ENCODE data around the gene TUBA3E. TPM values are rescaled to one million over a fixed set of nuclear protein-coding genes. Genes with fewer than 3 reads are reported as not detected.

Gene TUBA3E
- total and polyA plus RNA-seq, 2 of the 13 experiments (the other 11 are each of a cell fraction or from before 2014, with no cell fraction given), result not detected

DNA sequence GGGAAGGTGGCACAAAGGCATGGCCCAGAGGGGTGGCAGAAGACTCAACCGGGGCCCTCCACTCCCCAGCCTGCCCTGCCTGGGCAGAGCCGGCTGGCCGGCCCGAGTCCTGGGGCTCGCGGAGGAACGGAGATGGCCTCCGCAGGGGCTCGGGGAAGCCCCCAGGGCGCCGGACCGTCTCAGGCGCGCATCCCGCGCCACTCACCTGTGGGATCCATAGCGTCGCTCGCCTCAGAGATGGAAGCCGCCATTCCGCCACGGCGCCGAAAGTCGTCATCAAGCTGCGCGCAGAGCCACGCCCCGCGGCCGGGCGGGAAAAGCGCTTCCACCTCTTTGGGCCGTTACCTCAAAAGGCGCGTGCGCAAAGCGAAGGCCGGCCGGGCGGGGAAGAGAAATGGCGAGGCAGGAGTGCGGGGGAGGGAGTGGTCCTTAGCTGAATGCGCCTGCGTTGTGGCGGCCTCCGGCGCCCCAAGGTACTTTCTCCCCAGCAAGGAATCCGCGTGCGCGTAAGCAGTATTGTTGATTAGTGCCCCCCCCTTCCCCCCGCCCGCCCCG lies 16.8 kb downstream of the TUBA3E start, which contains the start of gene SMPD4 (continued):
- TF ChIP-seq ZNF274 (CRISPR knock-in tag; IDR thresholded peaks at IDR 0.05) (peak; percentile 48; the same call in 1 of the 2 replicates), ZFAT (CRISPR knock-in tag; conservative IDR thresholded peaks at IDR 0.05) (no peak), ADNP (CRISPR knock-in tag; IDR thresholded peaks at IDR 0.05) (no peak), SMAD9 (CRISPR knock-in tag; IDR thresholded peaks at IDR 0.05) (no peak), TFDP1 (CRISPR knock-in tag; IDR thresholded peaks at IDR 0.05; ENCODE audit: borderline replicate concordance) (peak; percentile 99), ZNF331 (CRISPR knock-in tag; IDR thresholded peaks at IDR 0.05) (peak; percentile 68), ZNF674 (CRISPR knock-in tag; IDR thresholded peaks at IDR 0.05; ENCODE audit: low read depth) (peak; percentile 52; the same call in 1 of the 2 replicates), ZNF629 (CRISPR knock-in tag; conservative IDR thresholded peaks at IDR 0.05) (no peak), FIP1L1 (IDR thresholded peaks at IDR 0.05; ENCODE audit: borderline replicate concordance, insufficient read depth, low read depth, low read length) (peak; percentile 42; the same call in 1 of the 2 replicates), NFATC3 (CRISPR knock-in tag; IDR thresholded peaks at IDR 0.05) (no peak), ZNF253 (CRISPR knock-in tag; IDR thresholded peaks at IDR 0.05; ENCODE audit: borderline replicate concordance) (0 out of 2 replicates have a peak, but pooled peaks have one; percentile 56), DMAP1 (CRISPR knock-in tag; IDR thresholded peaks at IDR 0.05) (peak; percentile 96), AGO2 (optimal IDR thresholded peaks at IDR 0.05; ENCODE audit: low read depth, low read length) (peak; percentile 94), ZNF776 (CRISPR knock-in tag; IDR thresholded peaks at IDR 0.05) (no peak), ZBTB8A (CRISPR knock-in tag; IDR thresholded peaks at IDR 0.05; ENCODE audit: borderline replicate concordance, low read depth) (no peak)
- TF ChIP-seq, protein P1, sequence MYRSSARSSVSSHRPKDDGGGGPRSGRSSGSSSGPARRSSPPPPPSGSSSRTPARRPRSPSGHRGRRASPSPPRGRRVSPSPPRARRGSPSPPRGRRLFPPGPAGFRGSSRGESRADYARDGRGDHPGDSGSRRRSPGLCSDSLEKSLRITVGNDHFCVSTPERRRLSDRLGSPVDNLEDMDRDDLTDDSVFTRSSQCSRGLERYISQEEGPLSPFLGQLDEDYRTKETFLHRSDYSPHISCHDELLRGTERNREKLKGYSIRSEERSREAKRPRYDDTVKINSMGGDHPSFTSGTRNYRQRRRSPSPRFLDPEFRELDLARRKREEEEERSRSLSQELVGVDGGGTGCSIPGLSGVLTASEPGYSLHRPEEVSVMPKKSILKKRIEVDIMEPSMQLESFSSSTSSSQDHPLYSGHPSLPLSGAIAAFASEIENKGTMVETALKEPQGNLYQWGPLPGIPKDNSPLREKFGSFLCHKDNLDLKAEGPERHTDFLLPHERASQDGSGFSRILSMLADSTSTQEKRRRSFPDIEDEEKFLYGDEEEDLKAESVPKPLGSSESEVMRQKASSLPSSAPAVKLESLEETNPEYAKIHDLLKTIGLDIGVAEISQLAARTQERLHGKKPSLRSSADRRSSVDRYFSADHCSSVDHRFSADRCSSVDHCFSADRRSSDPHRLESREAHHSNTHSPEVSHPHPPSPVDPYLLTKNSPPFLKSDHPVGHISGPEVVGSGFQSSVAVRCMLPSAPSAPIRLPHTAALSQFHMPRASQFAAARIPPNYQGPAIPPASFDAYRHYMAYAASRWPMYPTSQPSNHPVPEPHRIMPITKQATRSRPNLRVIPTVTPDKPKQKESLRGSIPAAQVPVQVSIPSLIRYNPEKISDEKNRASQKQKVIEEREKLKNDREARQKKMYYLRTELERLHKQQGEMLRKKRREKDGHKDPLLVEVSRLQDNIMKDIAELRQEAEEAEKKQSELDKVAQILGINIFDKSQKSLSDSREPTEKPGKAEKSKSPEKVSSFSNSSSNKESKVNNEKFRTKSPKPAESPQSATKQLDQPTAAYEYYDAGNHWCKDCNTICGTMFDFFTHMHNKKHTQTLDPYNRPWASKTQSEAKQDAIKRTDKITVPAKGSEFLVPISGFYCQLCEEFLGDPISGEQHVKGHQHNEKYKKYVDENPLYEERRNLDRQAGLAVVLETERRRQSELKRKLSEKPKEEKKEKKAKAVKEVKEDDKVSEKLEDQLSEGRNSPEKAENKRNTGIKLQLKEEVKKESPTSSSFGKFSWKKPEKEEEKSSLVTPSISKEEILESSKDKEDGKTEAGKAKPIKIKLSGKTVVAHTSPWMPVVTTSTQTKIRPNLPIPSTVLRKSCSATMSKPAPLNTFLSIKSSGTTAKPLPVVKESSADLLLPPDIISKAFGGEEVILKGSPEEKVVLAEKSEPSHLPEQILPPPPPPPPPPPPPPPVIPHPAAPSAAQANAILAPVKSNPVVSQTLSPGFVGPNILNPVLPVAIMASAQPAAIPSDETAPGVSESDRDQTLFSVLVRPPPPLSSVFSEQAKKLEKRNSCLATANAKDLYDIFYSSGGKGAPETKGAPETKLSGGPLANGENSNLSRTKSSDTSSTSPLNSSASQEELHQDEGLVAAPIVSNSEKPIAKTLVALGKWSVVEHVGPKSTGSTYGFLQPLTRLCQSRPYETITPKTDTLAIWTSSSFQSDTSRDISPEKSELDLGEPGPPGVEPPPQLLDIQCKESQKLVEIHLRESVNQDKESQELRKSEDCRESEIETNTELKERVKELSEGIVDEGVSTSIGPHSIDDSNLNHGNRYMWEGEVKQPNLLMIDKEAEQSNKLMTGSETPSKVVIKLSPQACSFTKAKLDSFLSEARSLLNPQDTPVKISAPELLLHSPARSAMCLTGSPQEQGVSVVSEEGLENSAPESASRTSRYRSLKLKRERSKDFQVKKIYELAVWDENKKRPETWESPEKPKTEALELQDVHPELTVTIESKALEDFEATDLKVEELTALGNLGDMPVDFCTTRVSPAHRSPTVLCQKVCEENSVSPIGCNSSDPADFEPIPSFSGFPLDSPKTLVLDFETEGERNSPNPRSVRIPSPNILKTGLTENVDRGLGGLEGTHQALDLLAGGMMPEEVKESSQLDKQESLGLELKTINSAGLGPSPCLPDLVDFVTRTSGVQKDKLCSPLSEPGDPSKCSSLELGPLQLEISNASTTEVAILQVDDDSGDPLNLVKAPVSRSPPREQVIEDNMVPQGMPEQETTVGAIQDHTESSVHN (CRISPR knock-in tag; IDR thresholded peaks at IDR 0.05), result 0 out of 2 replicates have a peak, but pooled peaks have one; percentile 57
- TF ChIP-seq, protein P2, sequence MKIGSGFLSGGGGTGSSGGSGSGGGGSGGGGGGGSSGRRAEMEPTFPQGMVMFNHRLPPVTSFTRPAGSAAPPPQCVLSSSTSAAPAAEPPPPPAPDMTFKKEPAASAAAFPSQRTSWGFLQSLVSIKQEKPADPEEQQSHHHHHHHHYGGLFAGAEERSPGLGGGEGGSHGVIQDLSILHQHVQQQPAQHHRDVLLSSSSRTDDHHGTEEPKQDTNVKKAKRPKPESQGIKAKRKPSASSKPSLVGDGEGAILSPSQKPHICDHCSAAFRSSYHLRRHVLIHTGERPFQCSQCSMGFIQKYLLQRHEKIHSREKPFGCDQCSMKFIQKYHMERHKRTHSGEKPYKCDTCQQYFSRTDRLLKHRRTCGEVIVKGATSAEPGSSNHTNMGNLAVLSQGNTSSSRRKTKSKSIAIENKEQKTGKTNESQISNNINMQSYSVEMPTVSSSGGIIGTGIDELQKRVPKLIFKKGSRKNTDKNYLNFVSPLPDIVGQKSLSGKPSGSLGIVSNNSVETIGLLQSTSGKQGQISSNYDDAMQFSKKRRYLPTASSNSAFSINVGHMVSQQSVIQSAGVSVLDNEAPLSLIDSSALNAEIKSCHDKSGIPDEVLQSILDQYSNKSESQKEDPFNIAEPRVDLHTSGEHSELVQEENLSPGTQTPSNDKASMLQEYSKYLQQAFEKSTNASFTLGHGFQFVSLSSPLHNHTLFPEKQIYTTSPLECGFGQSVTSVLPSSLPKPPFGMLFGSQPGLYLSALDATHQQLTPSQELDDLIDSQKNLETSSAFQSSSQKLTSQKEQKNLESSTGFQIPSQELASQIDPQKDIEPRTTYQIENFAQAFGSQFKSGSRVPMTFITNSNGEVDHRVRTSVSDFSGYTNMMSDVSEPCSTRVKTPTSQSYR (CRISPR knock-in tag; IDR thresholded peaks at IDR 0.05; ENCODE audit: borderline replicate concordance), result no peak

All from HepG2 (cell line).